HG03442 (cell line): ENCODE measurements around the gene HRCT1.

Experiments
- ATAC-seq: cut with Tn5 transposase; IDR thresholded peaks from one replicate; pipeline ENCODE4 v1.9.1; 2021; ENCODE audit warnings: mild to moderate bottlenecking, moderate library complexity; ENCODE audit not compliant: unreplicated experiment

Gene HRCT1

DNA sequence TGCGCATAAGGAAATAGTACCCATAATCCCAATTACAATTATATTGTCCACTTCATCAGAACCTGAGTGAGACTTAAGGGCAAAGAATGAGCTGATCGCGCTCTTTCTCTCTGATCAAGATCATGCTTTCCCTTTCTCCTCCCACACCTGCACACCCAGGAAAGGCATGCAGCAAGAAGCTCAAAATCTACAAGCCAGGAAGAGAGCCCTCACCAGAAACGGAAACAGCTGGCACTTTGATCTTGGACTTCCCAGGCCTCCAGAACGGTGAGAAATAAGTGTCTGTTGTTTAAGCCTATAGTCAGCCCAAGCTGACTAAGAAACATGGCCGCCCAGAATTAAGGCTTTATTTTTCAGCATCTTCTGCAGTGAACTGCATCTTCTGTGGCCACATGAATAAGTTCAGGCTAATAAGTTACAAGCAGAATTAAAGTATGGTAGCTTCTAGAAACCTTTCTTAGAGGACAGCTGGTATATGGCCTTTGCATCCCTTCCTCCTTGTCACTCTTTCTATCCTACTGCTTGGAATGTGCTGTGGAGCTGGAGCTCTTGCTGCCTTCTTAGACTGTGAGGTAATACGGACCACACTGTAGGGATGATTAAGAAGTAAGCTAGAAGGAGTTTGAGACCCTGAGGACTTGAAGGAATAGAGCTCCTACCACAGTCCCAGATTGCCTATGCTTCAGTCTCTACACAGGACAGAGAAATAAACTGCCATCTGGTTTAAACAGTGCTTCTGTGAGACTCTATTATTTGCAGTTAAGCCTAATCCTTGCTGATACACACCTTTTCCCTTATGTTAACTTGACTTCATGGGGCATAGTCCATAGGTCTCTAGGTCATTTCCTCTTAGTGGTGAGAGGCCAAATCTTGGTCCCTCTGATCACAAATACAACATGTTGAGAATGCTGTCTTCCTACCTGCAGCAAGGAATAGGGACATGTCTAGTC, 34.7 kb downstream of the HRCT1 start:
- no peak for ATAC-seq

DNA sequence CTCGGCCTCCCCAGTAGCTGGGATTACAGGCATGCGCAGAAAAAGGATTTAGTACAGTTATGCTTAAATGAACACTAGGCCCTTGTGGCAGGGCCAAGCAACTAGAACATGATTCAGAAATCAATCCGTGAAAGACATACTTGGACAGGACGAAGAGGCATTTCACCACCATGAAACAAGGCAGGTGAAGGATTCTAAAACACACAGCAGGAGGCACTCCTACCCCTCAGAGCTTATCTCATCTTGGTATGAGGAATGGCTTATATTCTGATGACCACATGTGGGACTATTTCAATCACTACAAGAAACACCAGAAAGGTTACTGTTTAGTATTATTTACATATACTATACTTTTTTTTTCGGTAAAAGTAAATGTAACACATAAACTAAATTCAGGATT, 36.3 kb downstream of the HRCT1 start:
- ATAC-seq: no peak

DNA sequence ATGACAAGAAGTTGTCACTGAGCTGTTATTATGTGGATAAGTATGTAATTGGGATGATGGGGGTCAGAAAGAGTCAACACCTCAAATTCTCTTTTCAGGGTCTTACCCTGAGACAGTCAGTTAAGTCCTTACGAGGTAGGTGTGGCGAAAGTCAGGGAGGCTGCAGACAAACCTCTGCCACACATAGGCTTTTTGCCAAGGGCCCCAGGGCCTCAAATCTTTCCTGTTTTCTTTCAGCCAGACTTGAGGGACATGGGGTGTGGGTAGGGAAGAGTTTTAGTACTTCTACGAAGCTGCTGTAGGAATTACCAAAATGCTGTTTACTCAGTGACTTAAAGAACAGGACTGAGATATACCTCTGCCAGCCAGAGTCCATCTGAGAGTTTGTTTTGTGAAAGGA, 38.2 kb downstream of the HRCT1 start:
- ATAC-seq: no peak

DNA sequence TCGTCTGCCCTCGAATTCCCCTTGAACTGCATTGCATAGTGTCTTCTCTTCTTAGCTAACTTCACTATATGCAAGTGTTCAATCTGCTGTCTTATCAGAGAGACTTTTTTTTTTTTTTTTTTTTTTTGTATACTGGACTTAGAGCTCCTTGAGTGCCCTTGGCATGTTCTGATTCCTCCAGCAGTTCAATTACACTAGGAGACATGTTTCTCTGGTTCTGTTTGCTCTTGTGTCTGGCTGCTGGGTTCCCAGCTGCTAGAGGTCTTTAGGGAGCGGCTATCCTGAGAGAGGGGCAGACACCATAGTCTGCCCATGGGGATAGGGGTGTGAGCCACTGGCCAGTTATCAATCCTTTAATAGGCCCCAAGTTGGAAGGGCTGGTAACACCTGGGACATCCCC, 38.8 kb downstream of the HRCT1 start:
- ATAC-seq: no peak

DNA sequence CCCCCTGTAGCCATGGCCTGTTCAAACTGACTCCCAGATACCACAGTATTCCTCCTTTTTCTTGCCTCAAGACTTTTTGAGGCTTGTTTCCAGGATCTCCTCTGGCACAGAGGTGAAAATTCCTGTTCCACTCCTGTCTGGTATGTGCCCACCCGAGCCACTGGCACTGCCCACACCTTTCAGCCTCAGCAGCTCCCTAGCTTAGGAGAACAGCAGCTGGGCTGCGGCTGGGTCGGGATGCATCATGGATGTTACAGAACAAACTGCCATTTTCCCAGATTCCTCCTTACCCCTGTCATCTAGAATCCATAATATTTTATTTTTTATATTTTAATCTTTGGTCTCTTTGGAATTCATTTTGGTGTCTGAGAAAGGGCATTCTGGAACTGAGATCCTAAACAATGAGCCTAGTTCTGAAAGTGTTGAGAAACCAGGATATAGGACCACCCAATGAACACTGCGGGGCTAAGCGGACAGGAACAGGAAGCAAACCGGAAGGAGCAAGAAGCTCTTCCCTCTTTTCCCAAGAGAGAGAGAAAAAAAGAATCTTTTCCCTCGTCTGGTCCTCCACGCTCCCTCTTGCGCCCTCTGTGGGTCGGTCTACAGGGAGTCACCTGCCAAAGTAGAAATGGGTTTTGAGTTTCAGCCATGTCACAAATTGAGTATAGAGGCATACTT, 39.5 kb downstream of the HRCT1 start:
- no peak for ATAC-seq

DNA sequence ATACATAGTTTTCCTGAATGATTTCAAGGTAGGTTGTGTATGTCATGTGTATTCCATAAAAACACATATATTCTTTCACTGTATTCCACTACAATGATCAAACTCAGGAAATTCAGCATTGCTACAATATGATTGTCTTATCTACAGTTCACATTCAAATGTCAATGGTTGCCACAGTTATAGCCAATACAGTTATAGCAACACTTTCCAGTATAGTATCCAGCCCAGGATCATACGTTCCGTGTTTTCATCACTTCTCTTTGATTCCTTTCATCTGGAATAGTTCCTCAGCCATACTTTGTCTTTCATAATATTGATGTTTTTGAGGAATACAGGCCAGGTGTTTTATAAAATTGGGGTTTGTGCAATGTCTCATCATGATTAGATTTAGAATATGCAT, 42.4 kb downstream of the HRCT1 start:
- no peak for ATAC-seq

DNA sequence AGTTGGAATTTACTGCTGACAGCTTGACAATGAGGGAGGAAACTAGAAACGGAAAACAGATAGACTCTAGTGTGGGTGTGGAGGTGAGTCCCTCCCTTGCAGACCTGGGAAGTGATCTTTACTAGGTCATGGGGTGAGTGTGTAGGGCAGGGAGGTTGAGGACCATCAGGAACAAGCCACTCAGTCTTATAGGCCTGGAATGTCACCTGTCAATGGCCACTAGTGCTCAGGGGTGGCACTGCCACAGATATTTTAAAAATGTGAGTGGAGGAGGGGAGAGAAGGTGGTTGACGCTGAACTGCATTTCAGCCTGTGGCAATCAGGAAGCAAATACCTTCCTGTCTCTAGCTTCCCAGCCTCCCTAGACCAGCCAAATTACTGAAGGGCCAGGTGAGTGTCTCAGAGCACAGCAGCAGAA, 42.9 kb downstream of the HRCT1 start:
- ATAC-seq: no peak

DNA sequence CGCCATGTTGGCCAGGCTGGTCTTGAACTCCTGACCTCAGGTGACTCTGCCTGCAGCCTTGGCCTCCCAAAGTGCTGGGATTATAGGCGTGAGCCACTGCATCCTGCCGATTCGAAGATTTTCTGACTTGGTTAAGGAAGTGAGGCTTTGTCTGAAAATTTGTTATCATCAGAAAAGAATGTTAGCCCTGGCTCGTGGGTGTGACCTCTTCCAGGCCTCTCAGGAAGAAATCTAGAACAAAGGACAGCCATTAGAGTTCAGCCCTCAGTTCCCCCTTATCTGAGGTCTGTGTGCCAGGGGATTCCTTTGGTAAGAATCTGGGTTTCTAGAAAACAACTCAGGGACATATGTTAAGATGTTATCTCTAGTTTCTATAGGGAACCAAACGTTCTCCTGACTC, 45.7 kb downstream of the HRCT1 start:
- ATAC-seq: no peak

DNA sequence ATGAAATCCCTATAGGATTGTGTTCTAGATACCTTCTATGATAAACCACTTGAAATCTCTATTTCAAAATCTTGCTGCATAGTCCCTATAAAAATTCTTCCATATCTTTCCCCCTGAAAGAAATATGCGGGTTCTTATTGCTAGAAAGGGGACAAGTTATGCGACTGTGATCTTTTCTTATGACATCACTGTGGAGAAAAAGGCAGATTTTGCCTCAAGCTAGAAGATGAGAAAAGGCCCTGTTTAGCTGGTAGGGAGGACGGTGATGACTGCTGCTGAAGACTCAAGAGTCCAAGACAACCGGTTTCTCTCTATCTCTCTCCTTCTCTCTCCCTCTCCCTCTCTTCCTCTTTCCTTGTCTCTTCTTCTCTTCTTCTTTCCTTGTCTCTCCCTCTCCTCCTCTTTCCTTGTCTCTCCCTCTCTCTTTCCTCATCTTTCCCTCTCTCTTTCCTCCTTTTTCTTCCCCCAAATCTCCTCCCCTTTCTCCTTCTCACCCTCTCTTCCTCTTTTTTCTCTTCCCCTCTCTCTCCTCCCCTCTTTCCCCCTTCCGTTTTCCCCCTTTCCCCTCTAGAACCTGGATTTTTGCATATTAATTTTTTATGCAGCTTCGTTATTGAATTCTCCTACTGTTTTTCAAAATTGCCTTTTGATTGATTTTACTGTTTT, 46.7 kb downstream of the HRCT1 start:
- no peak for ATAC-seq

DNA sequence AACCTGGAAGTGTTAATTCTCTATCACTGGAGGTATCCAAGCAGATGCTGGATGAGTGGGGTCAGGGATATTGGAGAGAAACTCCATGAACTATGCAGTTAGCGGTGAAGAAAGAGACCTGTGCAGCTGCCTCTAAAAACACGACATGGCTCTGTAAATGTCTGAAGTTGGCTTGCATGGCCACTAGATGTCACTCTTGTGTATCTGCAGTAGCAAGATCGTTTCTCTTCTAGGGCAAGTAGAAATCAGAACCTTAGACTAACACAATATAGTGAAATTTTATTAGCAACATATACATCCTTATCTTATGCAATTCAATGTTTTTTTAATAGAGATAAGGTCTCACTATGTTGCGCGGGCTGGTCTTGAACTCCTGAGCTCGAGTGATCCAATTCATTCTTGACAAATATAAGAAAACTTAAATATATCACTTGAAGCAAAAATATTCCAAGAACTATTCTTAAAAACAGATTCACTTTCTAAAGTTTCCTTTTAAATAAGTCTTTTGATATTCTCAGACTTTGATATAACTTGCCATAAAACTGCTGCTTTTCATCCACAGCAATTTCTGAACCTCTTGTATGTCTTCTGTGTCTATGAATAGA, 49.0 kb downstream of the HRCT1 start:
- no peak for ATAC-seq

DNA sequence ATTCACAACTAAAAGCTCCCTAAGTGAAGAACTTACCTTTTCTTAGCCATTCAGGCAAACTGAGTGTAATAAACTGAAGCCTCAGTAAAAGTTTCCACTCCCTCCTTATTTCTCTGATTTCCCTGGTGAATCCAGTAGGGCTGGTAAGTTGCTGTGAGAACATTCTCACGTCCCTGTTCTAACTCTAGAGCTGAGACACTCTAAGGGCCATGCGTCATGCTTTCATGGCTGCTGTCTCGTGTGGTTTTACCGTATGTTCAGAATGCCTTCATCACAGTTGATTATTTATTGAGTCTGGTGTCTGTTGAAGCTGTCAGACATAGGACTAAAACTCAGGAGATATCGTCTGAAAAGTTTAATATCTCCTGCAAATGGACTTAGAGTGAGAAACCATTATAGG, 50.6 kb downstream of the HRCT1 start:
- no peak for ATAC-seq
